Transverse colon (tissue), 4 donors: ENCODE data around the gene RPRD1B. TPM values are rescaled to one million over a fixed set of nuclear protein-coding genes. Genes with fewer than 3 reads are reported as not detected.

Experiments used
- DNase-seq: peaks from one replicate; pipeline ENCODE4 v3.0.0-alpha.2; 2019
- H3K27ac ChIP-seq, 4 donors: fragments of 200-600 bp; sonication (generic); 2 replicates each; pipeline ENCODE4 v1.5.1; 2016 to 2018; ENCODE audit warnings: inconsistent platforms in 4 of 4
- H3K27me3 ChIP-seq: fragments of 200-600 bp; sonication (generic); 2 replicates; pipeline ENCODE4 v1.5.1; 2017; ENCODE audit warnings: inconsistent platforms
- H3K36me3 ChIP-seq, 4 donors: fragments of 200-600 bp; sonication (generic); 2 replicates each; pipeline ENCODE4 v1.5.1; 2017 to 2019; ENCODE audit warnings: inconsistent platforms in 4 of 4
- H3K4me1 ChIP-seq, 4 donors: fragments of 200-600 bp; sonication (generic); 2 replicates each; pipeline ENCODE4 v1.5.1; 2017 to 2020; ENCODE audit warnings: inconsistent platforms in 4 of 4
- H3K4me3 ChIP-seq, 4 donors: fragments of 200-600 bp; sonication (generic); 1 replicate in 1 of 4; 2 replicates in 3 of 4; pipeline versions ENCODE4 v1.5.1 to v1.6.1; 2017 to 2019; ENCODE audit warnings: inconsistent platforms in 4 of 4
- H3K9me3 ChIP-seq, 2 donors: fragments of 200-600 bp; sonication (generic); 2 replicates each; pipeline ENCODE4 v1.5.1; 2017 to 2019; ENCODE audit warnings: inconsistent platforms in 2 of 2
- EP300 ChIP-seq: sonication (generic); formaldehyde crosslinking; IDR thresholded peaks from one replicate; pipeline ENCODE4 v1.6.1; 2017; ENCODE audit warnings: antibody characterized with exemption, low read depth
- POLR2A ChIP-seq: fragments of 450-650 bp; IDR thresholded peaks from one replicate; pipeline ENCODE4 v1.6.1; 2016; ENCODE audit warnings: antibody characterized with exemption, mild to moderate bottlenecking, moderate library complexity
- POLR2AphosphoS5 ChIP-seq, 3 donors: sonication (generic); formaldehyde crosslinking; IDR thresholded peaks; one replicate each; pipeline ENCODE4 v1.6.1; 2016; ENCODE audit warnings: antibody characterized with exemption in 3 of 3
- WGBS, 2 donors: methylation state at CpG; one replicate each; pipeline ENCODE4 v1.1.5; 2018; ENCODE audit warnings: low coverage in 1 of 2; 5-methylcytosine and 5-hydroxymethylcytosine counted together
- in situ Hi-C, 4 donors: fragments of 200-750 bp; cut with MboI; loops; one replicate each; pipeline versions ENCODE4 v1.15.0 to v1.15.1; 2017; ENCODE audit warnings: low sequenced_read_pairs in 3 of 4, low pct_ligation_motif_present in 1 of 4, low pct_unique_long_range_greater_than_20kb in 1 of 4
- intact Hi-C: fragments of 100-400 bp; cut with DNase I; formaldehyde crosslinking; loops from one replicate; pipeline ENCODE4 v1.15.1; 2023; ENCODE audit warnings: low total_unique reads
- total RNA-seq, 4 donors: library from RNA; depleted of rRNA; stranded (reverse); fragments of >200 nt; gene quantifications; one replicate each; pipeline ENCODE4 v1.1.0, GENCODE V29; 2016
- TF ChIP-seq, protein P1 (sequence below), 5 experiments: fragments of 200-600 bp in 3 of 5; fragments of 450-650 bp in 2 of 5; sonication (generic) in 3 of 5; IDR thresholded peaks; 1 replicate in 2 of 5; 2 replicates in 3 of 5; pipeline ENCODE4 v1.5.1; 2016 to 2017; ENCODE audit warnings: antibody characterized with exemption in 5 of 5, inconsistent platforms in 3 of 5, mild to moderate bottlenecking in 2 of 5, moderate library complexity in 1 of 5

Gene RPRD1B
- total RNA-seq, 4 donors from 2014 or later = 16.5 to 35.9 (median 21.0) TPM

DNA sequence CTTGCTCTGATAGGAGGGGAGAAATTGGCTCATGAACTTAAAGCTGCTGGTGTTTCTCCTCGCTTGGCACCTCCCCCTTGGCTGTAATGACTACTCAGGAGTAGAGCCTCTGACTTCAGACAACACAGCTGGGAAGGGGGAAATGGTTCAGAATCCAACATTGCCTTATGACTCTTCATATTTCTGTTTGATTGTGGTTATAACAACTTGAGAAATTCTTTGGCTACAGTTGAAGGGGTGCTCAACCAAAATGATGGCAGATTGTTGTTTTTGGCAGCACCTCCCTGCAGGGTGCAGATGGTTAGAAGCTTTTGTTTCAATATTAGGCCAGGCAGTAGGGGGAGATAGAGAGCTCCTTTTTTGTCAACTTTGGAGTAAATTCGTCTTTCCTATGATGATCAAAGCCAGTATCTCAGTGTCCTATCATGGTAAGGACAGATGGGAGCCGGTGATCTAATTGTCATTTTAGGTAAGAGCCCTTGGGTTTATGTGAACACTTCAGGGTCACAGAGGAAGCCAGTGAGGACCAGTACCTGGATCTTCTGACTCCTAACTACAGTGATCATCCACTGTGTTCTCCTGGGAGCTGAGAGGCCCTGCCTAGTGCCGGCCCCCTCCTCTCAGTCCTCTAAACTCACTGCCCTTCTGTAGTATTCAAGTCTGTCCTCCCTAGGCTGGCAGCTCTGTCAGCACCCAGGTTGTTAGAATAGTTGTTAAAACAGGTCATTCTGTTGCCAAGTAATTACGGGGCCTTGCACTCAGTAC lies 39.9 kb downstream of the RPRD1B start:
- H3K27ac ChIP-seq = peak overlapping the region; percentile 66 to 79 (median 70)
- H3K4me3 ChIP-seq = no peak overlapping the region
- no peaks in the 10 kb centered on the region for H3K27me3 ChIP-seq
- in situ Hi-C loops = loop anchor here in 3 of 4 donors (10.0 to 25.0 kb wide), 3 partner anchors 89 to 339 kb away; partner anchors contain the start of gene TGM2 (in 2 of the 3)
- peaks cover 0 to 39% (median 4%) of the 10 kb centered on the region in 4 donors for H3K36me3 ChIP-seq
- no peaks in the 10 kb centered on the region for H3K9me3 ChIP-seq
- TF ChIP-seq, protein P1, sequence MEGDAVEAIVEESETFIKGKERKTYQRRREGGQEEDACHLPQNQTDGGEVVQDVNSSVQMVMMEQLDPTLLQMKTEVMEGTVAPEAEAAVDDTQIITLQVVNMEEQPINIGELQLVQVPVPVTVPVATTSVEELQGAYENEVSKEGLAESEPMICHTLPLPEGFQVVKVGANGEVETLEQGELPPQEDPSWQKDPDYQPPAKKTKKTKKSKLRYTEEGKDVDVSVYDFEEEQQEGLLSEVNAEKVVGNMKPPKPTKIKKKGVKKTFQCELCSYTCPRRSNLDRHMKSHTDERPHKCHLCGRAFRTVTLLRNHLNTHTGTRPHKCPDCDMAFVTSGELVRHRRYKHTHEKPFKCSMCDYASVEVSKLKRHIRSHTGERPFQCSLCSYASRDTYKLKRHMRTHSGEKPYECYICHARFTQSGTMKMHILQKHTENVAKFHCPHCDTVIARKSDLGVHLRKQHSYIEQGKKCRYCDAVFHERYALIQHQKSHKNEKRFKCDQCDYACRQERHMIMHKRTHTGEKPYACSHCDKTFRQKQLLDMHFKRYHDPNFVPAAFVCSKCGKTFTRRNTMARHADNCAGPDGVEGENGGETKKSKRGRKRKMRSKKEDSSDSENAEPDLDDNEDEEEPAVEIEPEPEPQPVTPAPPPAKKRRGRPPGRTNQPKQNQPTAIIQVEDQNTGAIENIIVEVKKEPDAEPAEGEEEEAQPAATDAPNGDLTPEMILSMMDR (IDR thresholded peaks at IDR 0.05) = peak; percentile 71 to 89 (median 81)
- no peak for TF ChIP-seq POLR2A
- TF ChIP-seq POLR2AphosphoS5 (IDR thresholded peaks at IDR 0.05) = peak in 2 of 3 donors; percentile 48 to 53
- no peak for TF ChIP-seq EP300
- peak; percentile 29 for DNase-seq
- intact Hi-C loops = loop anchor here (2.0 kb wide), 1 partner anchor 91 kb away; the partner anchor contains the start of gene TGM2
- WGBS, 2 donors = 26 to 44% methylated on average over 3 to 5 of the region's 5 CpGs
- H3K4me1 ChIP-seq = peaks cover 17 to 47% (median 25%) of the 10 kb centered on the region in 4 donors

DNA sequence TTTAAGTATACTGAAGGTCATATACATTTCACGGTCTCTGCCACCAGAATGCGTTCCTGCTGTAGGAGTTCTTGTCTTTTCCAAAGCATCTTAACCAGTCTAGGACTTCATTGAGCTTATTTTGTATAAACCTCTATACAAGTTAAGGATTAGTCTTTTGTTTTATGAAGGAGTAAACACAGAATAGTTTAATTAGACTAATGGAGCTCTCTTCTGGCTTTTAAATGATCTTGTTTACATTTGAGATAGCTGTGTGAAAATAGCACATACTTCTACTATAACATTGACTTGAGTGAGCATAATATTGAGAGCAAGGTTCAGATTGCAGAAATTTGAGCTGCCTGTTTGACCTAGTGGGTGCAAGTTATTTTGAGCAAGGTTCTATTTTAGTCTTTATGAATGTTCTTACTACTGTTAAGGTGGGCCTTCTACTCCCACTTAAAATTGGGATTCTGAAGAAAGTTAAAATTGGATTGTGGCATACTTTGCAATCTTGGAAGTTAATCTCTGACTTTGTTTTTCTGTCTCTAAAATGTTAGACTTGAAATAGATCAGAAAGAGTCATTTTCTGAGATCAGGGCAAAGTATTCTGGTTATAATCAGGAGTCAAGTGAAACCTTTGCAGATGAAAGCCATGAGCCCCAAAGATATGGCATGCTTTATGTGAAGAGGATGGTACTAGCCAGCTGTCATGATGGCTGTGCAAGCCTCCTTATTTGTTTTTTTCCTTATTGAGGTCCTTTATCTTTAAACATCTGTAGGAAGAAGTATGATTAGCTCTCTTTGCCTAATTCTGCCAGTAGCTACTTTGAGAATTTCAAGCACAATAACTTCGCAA lies 41.8 kb downstream of the RPRD1B start:
- 61 to 79% methylated on average over 3 of the region's 3 CpGs for WGBS, 2 donors
- in situ Hi-C loops = loop anchor here in 1 of 4 donors (10.0 kb wide), 1 partner anchor 89 kb away; the partner anchor contains the start of gene TGM2
- intact Hi-C loops = loop anchor here (2.0 kb wide), 1 partner anchor 89 kb away; the partner anchor contains the start of gene TGM2

DNA sequence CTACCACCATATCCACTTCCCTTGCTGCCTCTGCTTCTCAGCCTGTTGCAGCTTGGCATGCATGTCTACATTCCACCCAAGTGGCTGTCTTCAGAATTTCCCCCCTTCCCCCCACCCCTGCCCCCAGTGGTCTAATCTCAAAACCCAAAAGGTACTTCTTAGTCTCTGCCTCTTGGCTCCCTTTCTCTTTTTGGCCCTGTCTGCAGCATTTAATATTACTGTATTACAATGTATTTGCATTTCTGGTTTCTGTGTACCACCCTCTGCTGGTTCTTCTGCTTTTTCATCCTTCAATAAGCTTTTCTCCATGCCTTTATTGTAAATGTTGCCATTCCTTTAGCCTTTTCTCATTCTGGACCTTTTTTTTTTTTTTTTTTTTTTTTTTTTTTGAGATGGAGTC lies 43.0 kb downstream of the RPRD1B start:
- DNase-seq = no peak
- in situ Hi-C loops = loop anchor here in 1 of 4 donors (10.0 kb wide), 1 partner anchor 88 kb away; the partner anchor contains the start of gene TGM2
- H3K36me3 ChIP-seq = peaks cover 0 to 20% (median 0%) of the 10 kb centered on the region in 4 donors

More for the DNA sequence above, 41.8 kb downstream of the RPRD1B start:
- peaks cover 17 to 47% (median 25%) of the 10 kb centered on the region in 4 donors for H3K4me1 ChIP-seq
- no peaks in the 10 kb centered on the region for H3K27me3 ChIP-seq
- H3K36me3 ChIP-seq = peaks cover 0 to 26% (median 2%) of the 10 kb centered on the region in 4 donors
- peak overlapping the region; percentile 66 to 79 (median 70) for H3K27ac ChIP-seq
- H3K9me3 ChIP-seq = no peaks in the 10 kb centered on the region
- TF ChIP-seq POLR2A (no peak), EP300 (no peak), POLR2AphosphoS5 (IDR thresholded peaks at IDR 0.05) (peak in 1 of 3 donors; percentile 24)
- DNase-seq = no peak
- no peak overlapping the region for H3K4me3 ChIP-seq

DNA sequence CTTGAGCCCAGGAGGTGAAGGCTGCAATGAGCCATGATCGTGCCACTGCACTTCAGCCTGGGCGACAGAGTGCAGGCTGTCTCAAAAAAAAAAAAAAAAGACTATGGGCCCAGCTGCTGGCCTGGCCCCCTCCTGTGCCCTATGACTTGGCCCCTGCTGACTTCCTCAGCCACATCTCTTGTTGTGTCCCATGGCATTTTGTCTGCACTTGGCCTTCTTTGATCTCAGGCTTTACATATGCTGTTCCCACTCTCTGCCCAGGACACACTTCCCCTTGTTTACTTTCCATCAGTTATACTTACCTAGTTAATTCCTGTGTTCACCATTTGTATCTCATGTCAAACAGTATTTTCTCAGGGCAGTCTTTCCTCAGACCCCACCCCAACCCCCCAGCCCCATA lies 44.5 kb downstream of the RPRD1B start:
- H3K4me3 ChIP-seq = no peak overlapping the region
- H3K27me3 ChIP-seq = no peaks in the 10 kb centered on the region
- in situ Hi-C loops (loop anchor here in 1 of 4 donors (10.0 kb wide), 1 partner anchor 87 kb away; the partner anchor contains the start of gene TGM2), intact Hi-C loops (no loop called here)
- peaks cover 0 to 18% (median 0%) of the 10 kb centered on the region in 4 donors for H3K36me3 ChIP-seq
- TF ChIP-seq, protein P1 (IDR thresholded peaks at IDR 0.05) = no peak
- TF ChIP-seq POLR2A (no peak), POLR2AphosphoS5 (IDR thresholded peaks at IDR 0.05) (no peak), EP300 (no peak)
- WGBS, 2 donors = 80 to 100% methylated on average over 1 to 2 of the region's 2 CpGs
- H3K9me3 ChIP-seq = no peaks in the 10 kb centered on the region
- peak overlapping the region in 3 of 4 donors; percentile 11 to 21 (median 20) for H3K27ac ChIP-seq
- H3K4me1 ChIP-seq = peaks cover 14 to 36% (median 18%) of the 10 kb centered on the region in 4 donors
- no peak for DNase-seq

More for the DNA sequence above, 43.0 kb downstream of the RPRD1B start:
- TF ChIP-seq EP300 = no peak
- no peak for TF ChIP-seq POLR2A
- no peak for TF ChIP-seq POLR2AphosphoS5 (IDR thresholded peaks at IDR 0.05)
- TF ChIP-seq, protein P1 (IDR thresholded peaks at IDR 0.05) = no peak
- H3K9me3 ChIP-seq = no peaks in the 10 kb centered on the region
- no peaks in the 10 kb centered on the region for H3K27me3 ChIP-seq
- intact Hi-C loops = no loop called here
- no peak overlapping the region for H3K4me3 ChIP-seq
- H3K27ac ChIP-seq = peak overlapping the region; percentile 66 to 79 (median 70)
- H3K4me1 ChIP-seq = peaks cover 17 to 47% (median 25%) of the 10 kb centered on the region in 4 donors
